CD4-positive, alpha-beta T cell treated with Interleukin-6 at 100 ng/mL for 8 hours (primary cell): ENCODE measurements around the gene MYO15B.

Source experiments
- DNase-seq: peaks from one replicate; pipeline ENCODE4 v3.0.0-alpha.2; 2020; ENCODE audit warnings: mixed read lengths, low spot score

Gene MYO15B

GRCh38 chr17:75587675-75588595, at the start of gene MYO15B:
MYO15B (plus strand) TSS chr17:75587800; CDS start chr17:75588058, 258 bp downstream.
- peak; percentile 66 for DNase-seq

GRCh38 chr17:75539967-75540729, 47.5 kb upstream of the MYO15B start:
- DNase-seq, result no peak

- no peak for DNase-seq
Measured at GRCh38 chr17:75540923-75541503, 46.6 kb upstream of the MYO15B start.

- DNase-seq, result no peak
Measured at GRCh38 chr17:75542229-75542628, 45.4 kb upstream of the MYO15B start.

- no peak for DNase-seq
Measured at GRCh38 chr17:75542728-75543336, 44.8 kb upstream of the MYO15B start.

GRCh38 chr17:75544250-75544649, 43.4 kb upstream of the MYO15B start:
- DNase-seq, result no peak

GRCh38 chr17:75546181-75546580, 41.4 kb upstream of the MYO15B start:
- DNase-seq, result no peak

- DNase-seq, result no peak
Measured at GRCh38 chr17:75547091-75547490, 40.5 kb upstream of the MYO15B start.

GRCh38 chr17:75548813-75549212, 38.8 kb upstream of the MYO15B start:
- no peak for DNase-seq

GRCh38 chr17:75549246-75550138, 38.1 kb upstream of the MYO15B start:
- DNase-seq, result no peak

- DNase-seq, result no peak
Measured at GRCh38 chr17:75550139-75550465, 37.5 kb upstream of the MYO15B start.

- no peak for DNase-seq
Measured at GRCh38 chr17:75551266-75551665, 36.3 kb upstream of the MYO15B start.

GRCh38 chr17:75552425-75553294, 34.9 kb upstream of the MYO15B start:
- DNase-seq, result no peak

- no peak for DNase-seq
Measured at GRCh38 chr17:75553295-75554110, 34.1 kb upstream of the MYO15B start.

GRCh38 chr17:75555679-75556153, 31.9 kb upstream of the MYO15B start:
- no peak for DNase-seq

- no peak for DNase-seq
Measured at GRCh38 chr17:75557075-75557851, 30.3 kb upstream of the MYO15B start.

GRCh38 chr17:75557852-75558665, 29.5 kb upstream of the MYO15B start:
- no peak for DNase-seq
